ENCODE data around the gene TTLL5.

Gene TTLL5

GRCh38 chr14:75968456-75968855, 307.4 kb downstream of the TTLL5 start:
- no peak overlapping the region for H3K4me3 ChIP-seq (ENCODE audit: low read depth, low read length)
- no peak overlapping the region for H3K27ac ChIP-seq (ENCODE audit: low read depth, low read length)
- peaks cover 9% of the 10 kb centered on the region; the same call in 1 of the 2 replicates for H3K4me1 ChIP-seq (ENCODE audit: control insufficient read depth, insufficient read depth, low read length)
- no peaks in the 10 kb centered on the region for H3K27me3 ChIP-seq (ENCODE audit: control insufficient read depth, insufficient read depth, low read length)
- H3K9ac ChIP-seq (ENCODE audit: low read length) = no peak overlapping the region
- H3K9me3 ChIP-seq (ENCODE audit: control insufficient read depth, insufficient read depth, low read depth, low read length) = no peaks in the 10 kb centered on the region
- no peaks in the 10 kb centered on the region for H3K36me3 ChIP-seq (ENCODE audit: control insufficient read depth, insufficient read depth, low read length)

GRCh38 chr14:75969126-75969525, 308.1 kb downstream of the TTLL5 start:
- no peaks in the 10 kb centered on the region for H3K27me3 ChIP-seq (ENCODE audit: control insufficient read depth, insufficient read depth, low read length)
- H3K4me3 ChIP-seq (ENCODE audit: low read depth, low read length) = no peak overlapping the region
- no peak overlapping the region for H3K9ac ChIP-seq (ENCODE audit: low read length)
- no peaks in the 10 kb centered on the region for H3K36me3 ChIP-seq (ENCODE audit: control insufficient read depth, insufficient read depth, low read length)
- H3K27ac ChIP-seq (ENCODE audit: low read depth, low read length) = no peak overlapping the region
- no peaks in the 10 kb centered on the region for H3K9me3 ChIP-seq (ENCODE audit: control insufficient read depth, insufficient read depth, low read depth, low read length)
- peaks cover 9% of the 10 kb centered on the region; the same call in 1 of the 2 replicates for H3K4me1 ChIP-seq (ENCODE audit: control insufficient read depth, insufficient read depth, low read length)

GRCh38 chr14:75969891-75970290, 308.8 kb downstream of the TTLL5 start:
- no peaks in the 10 kb centered on the region for H3K36me3 ChIP-seq (ENCODE audit: control insufficient read depth, insufficient read depth, low read length)
- peaks cover 9% of the 10 kb centered on the region; the same call in 1 of the 2 replicates for H3K4me1 ChIP-seq (ENCODE audit: control insufficient read depth, insufficient read depth, low read length)
- H3K4me3 ChIP-seq (ENCODE audit: low read depth, low read length) = no peak overlapping the region
- H3K27ac ChIP-seq (ENCODE audit: low read depth, low read length) = no peak overlapping the region
- H3K9ac ChIP-seq (ENCODE audit: low read length) = no peak overlapping the region
- no peaks in the 10 kb centered on the region for H3K27me3 ChIP-seq (ENCODE audit: control insufficient read depth, insufficient read depth, low read length)
- no peaks in the 10 kb centered on the region for H3K9me3 ChIP-seq (ENCODE audit: control insufficient read depth, insufficient read depth, low read depth, low read length)

GRCh38 chr14:75970989-75971388, 309.9 kb downstream of the TTLL5 start:
- no peak overlapping the region for H3K4me3 ChIP-seq (ENCODE audit: low read depth, low read length)

GRCh38 chr14:75971509-75971908, 310.5 kb downstream of the TTLL5 start:
- H3K36me3 ChIP-seq (ENCODE audit: control insufficient read depth, insufficient read depth, low read length) = no peaks in the 10 kb centered on the region
- no peak overlapping the region for H3K9ac ChIP-seq (ENCODE audit: low read length)

More at GRCh38 chr14:75970989-75971388, 309.9 kb downstream of the TTLL5 start:
- Histone ChIP-seq H3K9me3 (ENCODE audit: control insufficient read depth, insufficient read depth, low read depth, low read length) (no peaks in the 10 kb centered on the region), H3K27ac (ENCODE audit: low read depth, low read length) (no peak overlapping the region), H3K9ac (ENCODE audit: low read length) (no peak overlapping the region), H3K27me3 (ENCODE audit: control insufficient read depth, insufficient read depth, low read length) (no peaks in the 10 kb centered on the region), H3K4me1 (ENCODE audit: control insufficient read depth, insufficient read depth, low read length) (peaks cover 9% of the 10 kb centered on the region; the same call in 1 of the 2 replicates), H3K36me3 (ENCODE audit: control insufficient read depth, insufficient read depth, low read length) (no peaks in the 10 kb centered on the region)

GRCh38 chr14:75972801-75973421, 311.9 kb downstream of the TTLL5 start:
- Histone ChIP-seq H3K4me3 (ENCODE audit: low read depth, low read length) (no peak overlapping the region), H3K4me1 (ENCODE audit: control insufficient read depth, insufficient read depth, low read length) (peaks cover 24% of the 10 kb centered on the region), H3K9ac (ENCODE audit: low read length) (no peak overlapping the region), H3K27ac (ENCODE audit: low read depth, low read length) (no peak overlapping the region), H3K36me3 (ENCODE audit: control insufficient read depth, insufficient read depth, low read length) (no peaks in the 10 kb centered on the region), H3K27me3 (ENCODE audit: control insufficient read depth, insufficient read depth, low read length) (no peaks in the 10 kb centered on the region), H3K9me3 (ENCODE audit: control insufficient read depth, insufficient read depth, low read depth, low read length) (no peaks in the 10 kb centered on the region)

More at GRCh38 chr14:75971509-75971908, 310.5 kb downstream of the TTLL5 start:
- H3K27me3 ChIP-seq (ENCODE audit: control insufficient read depth, insufficient read depth, low read length) = no peaks in the 10 kb centered on the region
- no peaks in the 10 kb centered on the region for H3K9me3 ChIP-seq (ENCODE audit: control insufficient read depth, insufficient read depth, low read depth, low read length)
- no peak overlapping the region for H3K4me3 ChIP-seq (ENCODE audit: low read depth, low read length)
- no peak overlapping the region for H3K27ac ChIP-seq (ENCODE audit: low read depth, low read length)
- H3K4me1 ChIP-seq (ENCODE audit: control insufficient read depth, insufficient read depth, low read length) = peaks cover 11% of the 10 kb centered on the region

GRCh38 chr14:75976826-75977581, 316.0 kb downstream of the TTLL5 start:
- no peak overlapping the region for H3K4me3 ChIP-seq (ENCODE audit: low read depth, low read length)
- H3K36me3 ChIP-seq (ENCODE audit: control insufficient read depth, insufficient read depth, low read length) = no peaks in the 10 kb centered on the region
- H3K4me1 ChIP-seq (ENCODE audit: control insufficient read depth, insufficient read depth, low read length) = peaks cover 37% of the 10 kb centered on the region
- H3K9me3 ChIP-seq (ENCODE audit: control insufficient read depth, insufficient read depth, low read depth, low read length) = no peaks in the 10 kb centered on the region
- H3K9ac ChIP-seq (ENCODE audit: low read length) = no peak overlapping the region
- H3K27me3 ChIP-seq (ENCODE audit: control insufficient read depth, insufficient read depth, low read length) = peaks cover 6% of the 10 kb centered on the region; the same call in 1 of the 2 replicates
- H3K27ac ChIP-seq (ENCODE audit: low read depth, low read length) = no peak overlapping the region

- H3K36me3 ChIP-seq (ENCODE audit: control insufficient read depth, insufficient read depth, low read length) = no peaks in the 10 kb centered on the region
- peaks cover 31% of the 10 kb centered on the region for H3K4me1 ChIP-seq (ENCODE audit: control insufficient read depth, insufficient read depth, low read length)
- no peak overlapping the region for H3K9ac ChIP-seq (ENCODE audit: low read length)
- H3K4me3 ChIP-seq (ENCODE audit: low read depth, low read length) = no peak overlapping the region
- H3K9me3 ChIP-seq (ENCODE audit: control insufficient read depth, insufficient read depth, low read depth, low read length) = no peaks in the 10 kb centered on the region
- H3K27ac ChIP-seq (ENCODE audit: low read depth, low read length) = no peak overlapping the region
- H3K27me3 ChIP-seq (ENCODE audit: control insufficient read depth, insufficient read depth, low read length) = peaks cover 6% of the 10 kb centered on the region; the same call in 1 of the 2 replicates
Measured at GRCh38 chr14:75977582-75977943, 316.5 kb downstream of the TTLL5 start.

- Histone ChIP-seq H3K36me3 (ENCODE audit: control insufficient read depth, insufficient read depth, low read length) (no peaks in the 10 kb centered on the region), H3K9me3 (ENCODE audit: control insufficient read depth, insufficient read depth, low read depth, low read length) (no peaks in the 10 kb centered on the region), H3K4me3 (ENCODE audit: low read depth, low read length) (no peak overlapping the region), H3K4me1 (ENCODE audit: control insufficient read depth, insufficient read depth, low read length) (peaks cover 28% of the 10 kb centered on the region), H3K9ac (ENCODE audit: low read length) (no peak overlapping the region), H3K27ac (ENCODE audit: low read depth, low read length) (no peak overlapping the region), H3K27me3 (ENCODE audit: control insufficient read depth, insufficient read depth, low read length) (peaks cover 11% of the 10 kb centered on the region)
Measured at GRCh38 chr14:75978249-75978731, 317.2 kb downstream of the TTLL5 start.

GRCh38 chr14:75979071-75979571, 318.1 kb downstream of the TTLL5 start:
- H3K27me3 ChIP-seq (ENCODE audit: control insufficient read depth, insufficient read depth, low read length) = peaks cover 20% of the 10 kb centered on the region
- no peak overlapping the region for H3K4me3 ChIP-seq (ENCODE audit: low read depth, low read length)
- no peak overlapping the region for H3K27ac ChIP-seq (ENCODE audit: low read depth, low read length)
- no peaks in the 10 kb centered on the region for H3K36me3 ChIP-seq (ENCODE audit: control insufficient read depth, insufficient read depth, low read length)
- no peak overlapping the region for H3K9ac ChIP-seq (ENCODE audit: low read length)
- no peaks in the 10 kb centered on the region for H3K9me3 ChIP-seq (ENCODE audit: control insufficient read depth, insufficient read depth, low read depth, low read length)
- peaks cover 28% of the 10 kb centered on the region for H3K4me1 ChIP-seq (ENCODE audit: control insufficient read depth, insufficient read depth, low read length)
